MM.1S (cell line): ENCODE results near the gene LMX1B.

Experiments used
- DNase-seq: peaks from one replicate; pipeline ENCODE4 v3.0.0-alpha.2; 2015
- H2AFZ ChIP-seq: fragments of 300-600 bp; sonication (generic); 2 replicates; pipeline ENCODE4 v1.6.0; 2016; ENCODE audit warnings: antibody characterized with exemption, low read length
- H3F3A ChIP-seq: fragments of 300-600 bp; sonication (generic); 2 replicates; pipeline ENCODE4 v1.6.1; 2016; ENCODE audit warnings: mild to moderate bottlenecking, antibody characterized with exemption, low read length, moderate library complexity, mixed read lengths; ENCODE audit not compliant: insufficient read depth
- H3K27ac ChIP-seq: fragments of 300-600 bp; sonication (generic); 2 replicates; pipeline ENCODE4 v1.5.1; 2016; ENCODE audit warnings: mild to moderate bottlenecking, low read length
- H3K27me3 ChIP-seq: fragments of 300-600 bp; sonication (generic); replicated peaks from 2 replicates; pipeline ENCODE4 v1.6.0; 2016; ENCODE audit warnings: low read length; ENCODE audit not compliant: insufficient read depth
- H3K36me3 ChIP-seq: fragments of 300-600 bp; sonication (generic); replicated peaks from 2 replicates; pipeline ENCODE4 v1.6.1; 2016; ENCODE audit warnings: mild to moderate bottlenecking, low read length, mixed read lengths; ENCODE audit not compliant: insufficient read depth
- H3K4me1 ChIP-seq: fragments of 300-600 bp; sonication (generic); 2 replicates; pipeline ENCODE4 v1.6.1; 2016; ENCODE audit warnings: low read length, mixed read lengths
- H3K4me2 ChIP-seq: fragments of 300-600 bp; sonication (generic); 2 replicates; pipeline ENCODE4 v1.6.0; 2016; ENCODE audit warnings: low read depth, low read length
- H3K4me3 ChIP-seq: fragments of 300-600 bp; sonication (generic); 2 replicates; pipeline ENCODE4 v1.5.1; 2016; ENCODE audit warnings: low read length, mixed read lengths
- H3K79me2 ChIP-seq: fragments of 300-600 bp; sonication (generic); 2 replicates; pipeline ENCODE4 v1.6.1; 2016; ENCODE audit warnings: mixed run types, low read length, mixed read lengths
- H3K9ac ChIP-seq: fragments of 300-600 bp; sonication (generic); 2 replicates; pipeline ENCODE4 v1.6.1; 2016; ENCODE audit warnings: low read length, mixed read lengths
- H3K9me2 ChIP-seq: fragments of 300-600 bp; sonication (generic); replicated peaks from 2 replicates; pipeline ENCODE4 v1.6.1; 2016; ENCODE audit warnings: mild to moderate bottlenecking, low read length, mixed read lengths; ENCODE audit not compliant: insufficient read depth
- H3K9me3 ChIP-seq: fragments of 300-600 bp; sonication (generic); replicated peaks from 2 replicates; pipeline ENCODE4 v1.6.1; 2016; ENCODE audit warnings: mild to moderate bottlenecking, low read length, mixed read lengths; ENCODE audit not compliant: insufficient read depth
- H4K20me1 ChIP-seq: fragments of 300-600 bp; sonication (generic); 2 replicates; pipeline ENCODE4 v1.6.1; 2016; ENCODE audit warnings: mild to moderate bottlenecking, low read length, moderate library complexity, mixed read lengths; ENCODE audit not compliant: insufficient read depth
- CTCF ChIP-seq: fragments of 300-600 bp; sonication (generic); IDR thresholded peaks from 2 replicates; pipeline ENCODE4 v1.5.1; 2016; ENCODE audit warnings: antibody characterized with exemption, low read length, mixed read lengths
- EZH2 ChIP-seq: fragments of 300-600 bp; sonication (generic); optimal IDR thresholded peaks from 2 replicates; pipeline ENCODE3; 2017; ENCODE audit warnings: low read depth, mild to moderate bottlenecking, antibody characterized with exemption, low read length, mixed read lengths
- EZH2phosphoT487 ChIP-seq: fragments of 300-600 bp; sonication (generic); IDR thresholded peaks from 2 replicates; pipeline ENCODE4 v1.6.1; 2018; ENCODE audit warnings: antibody characterized with exemption, low read length

LMX1B gene

GRCh38 chr9:126719618-126720031, 105.9 kb downstream of the LMX1B start:
- peak overlapping the region; percentile 30; the same call in 1 of the 2 replicates for H3K4me2 ChIP-seq
- no peaks in the 10 kb centered on the region for H3K9me3 ChIP-seq
- H3K36me3 ChIP-seq: no peaks in the 10 kb centered on the region
- no peak overlapping the region for H3K4me3 ChIP-seq
- TF ChIP-seq EZH2phosphoT487 (no peak), EZH2 (no peak), CTCF (no peak)
- peak; percentile 61 for DNase-seq
- no peak overlapping the region for H3K9ac ChIP-seq
- no peak overlapping the region for H2AFZ ChIP-seq
- no peaks in the 10 kb centered on the region for H3K79me2 ChIP-seq
- H3K4me1 ChIP-seq: peaks cover 7% of the 10 kb centered on the region; the same call in 1 of the 2 replicates
- H3K27me3 ChIP-seq: peaks cover 20% of the 10 kb centered on the region; the same call in 1 of the 2 replicates
- H3F3A ChIP-seq: no peaks in the 10 kb centered on the region; the same call in 1 of the 2 replicates
- H3K9me2 ChIP-seq: no peaks in the 10 kb centered on the region
- H4K20me1 ChIP-seq: no peaks in the 10 kb centered on the region
- no peak overlapping the region for H3K27ac ChIP-seq

- Histone ChIP-seq H3K4me1 (peaks cover 7% of the 10 kb centered on the region; the same call in 1 of the 2 replicates), H4K20me1 (no peaks in the 10 kb centered on the region), H3K9me2 (no peaks in the 10 kb centered on the region), H3K27ac (no peak overlapping the region), H3K36me3 (no peaks in the 10 kb centered on the region), H3K9me3 (no peaks in the 10 kb centered on the region), H3K9ac (no peak overlapping the region), H3K4me2 (peak overlapping the region; percentile 20; the same call in 1 of the 2 replicates), H3F3A (no peaks in the 10 kb centered on the region; the same call in 1 of the 2 replicates), H2AFZ (no peak overlapping the region), H3K4me3 (no peak overlapping the region), H3K79me2 (no peaks in the 10 kb centered on the region), H3K27me3 (peaks cover 18% of the 10 kb centered on the region; the same call in 1 of the 2 replicates)
- no peak for DNase-seq
- TF ChIP-seq EZH2phosphoT487 (no peak), EZH2 (no peak), CTCF (no peak)
Observed at GRCh38 chr9:126720036-126720435, 106.3 kb downstream of the LMX1B start.

- Histone ChIP-seq H3K9me2 (no peaks in the 10 kb centered on the region), H3K9me3 (no peaks in the 10 kb centered on the region), H3K27me3 (peaks cover 17% of the 10 kb centered on the region; the same call in 1 of the 2 replicates), H3K79me2 (no peaks in the 10 kb centered on the region), H2AFZ (no peak overlapping the region), H3K4me3 (no peak overlapping the region), H3K36me3 (no peaks in the 10 kb centered on the region), H4K20me1 (no peaks in the 10 kb centered on the region), H3F3A (no peaks in the 10 kb centered on the region; the same call in 1 of the 2 replicates), H3K27ac (no peak overlapping the region), H3K9ac (no peak overlapping the region), H3K4me1 (peaks cover 7% of the 10 kb centered on the region; the same call in 1 of the 2 replicates), H3K4me2 (no peak overlapping the region)
- no peak for TF ChIP-seq EZH2phosphoT487
- DNase-seq: no peak
Observed at GRCh38 chr9:126720661-126721563, 107.2 kb downstream of the LMX1B start.
